ENCODE results near the gene PPP2R1B.

DNA sequence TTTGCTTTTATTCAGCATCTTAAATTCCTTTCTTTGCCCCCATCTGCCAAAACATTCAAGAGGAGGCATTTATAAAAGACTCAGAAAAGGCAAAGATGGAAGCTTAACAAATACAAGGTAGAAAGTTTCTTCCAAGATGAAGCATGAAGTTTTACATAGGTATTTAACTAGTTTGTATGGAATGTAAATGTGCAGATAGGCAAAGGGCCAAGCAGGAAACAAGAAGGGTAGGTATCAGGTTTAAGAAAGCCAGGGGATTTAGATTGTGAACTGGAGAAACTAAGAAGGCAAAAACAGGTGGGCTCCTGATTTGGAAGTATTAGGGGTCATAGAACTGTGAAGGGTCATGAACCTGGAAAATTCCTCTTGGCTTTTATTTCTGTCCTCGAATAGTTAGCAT, 62.6 kb downstream of the PPP2R1B start:
- no peak for TF ChIP-seq CTCF (IDR thresholded peaks at IDR 0.05)
- TF ChIP-seq EZH2 (IDR thresholded peaks at IDR 0.05; ENCODE audit: borderline replicate concordance, insufficient read depth, low read depth, low read length, poor library complexity, severe bottlenecking) = no peak
